GM12801 (cell line): ENCODE measurements around the gene PTBP2.

ENCODE experiments used
- TF ChIP-seq, protein P1 (sequence below): IDR thresholded peaks from one replicate; pipeline ENCODE4 v1.5.1; 2011; ENCODE audit warnings: control low read depth; ENCODE audit not compliant: insufficient read length; ENCODE audit errors: extremely low read depth

The PTBP2 gene

DNA sequence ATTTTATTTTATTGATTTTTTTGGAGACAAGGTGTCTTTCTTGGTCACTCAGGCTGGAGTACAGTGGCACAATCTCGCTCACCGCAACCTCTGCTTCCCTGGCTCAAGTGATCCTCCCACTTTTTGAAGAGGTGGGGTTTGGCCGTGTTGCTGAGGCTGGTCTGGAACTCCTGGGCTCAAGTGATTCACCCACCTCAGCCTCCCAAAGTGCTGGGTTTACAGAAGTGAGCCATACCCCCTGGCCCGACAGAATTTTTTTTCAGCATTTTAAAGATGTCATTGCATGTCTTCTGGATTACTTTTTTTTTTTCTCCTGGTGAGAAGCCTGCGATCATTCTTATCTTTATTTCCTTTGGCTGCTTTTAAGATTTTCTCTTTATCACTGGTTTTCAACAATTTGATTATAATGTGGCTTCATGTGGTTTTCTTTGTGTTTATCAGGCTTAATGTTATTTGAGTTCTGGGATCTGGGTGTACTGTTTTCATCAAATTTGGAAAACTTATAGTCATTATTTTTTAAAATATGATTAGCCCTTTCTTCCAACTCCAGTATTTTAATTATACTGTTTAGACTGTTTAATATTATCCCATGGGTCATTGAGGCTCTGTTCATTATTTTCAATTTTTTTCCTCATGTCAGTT lies 23.1 kb upstream of the PTBP2 start:
- TF ChIP-seq, protein P1, sequence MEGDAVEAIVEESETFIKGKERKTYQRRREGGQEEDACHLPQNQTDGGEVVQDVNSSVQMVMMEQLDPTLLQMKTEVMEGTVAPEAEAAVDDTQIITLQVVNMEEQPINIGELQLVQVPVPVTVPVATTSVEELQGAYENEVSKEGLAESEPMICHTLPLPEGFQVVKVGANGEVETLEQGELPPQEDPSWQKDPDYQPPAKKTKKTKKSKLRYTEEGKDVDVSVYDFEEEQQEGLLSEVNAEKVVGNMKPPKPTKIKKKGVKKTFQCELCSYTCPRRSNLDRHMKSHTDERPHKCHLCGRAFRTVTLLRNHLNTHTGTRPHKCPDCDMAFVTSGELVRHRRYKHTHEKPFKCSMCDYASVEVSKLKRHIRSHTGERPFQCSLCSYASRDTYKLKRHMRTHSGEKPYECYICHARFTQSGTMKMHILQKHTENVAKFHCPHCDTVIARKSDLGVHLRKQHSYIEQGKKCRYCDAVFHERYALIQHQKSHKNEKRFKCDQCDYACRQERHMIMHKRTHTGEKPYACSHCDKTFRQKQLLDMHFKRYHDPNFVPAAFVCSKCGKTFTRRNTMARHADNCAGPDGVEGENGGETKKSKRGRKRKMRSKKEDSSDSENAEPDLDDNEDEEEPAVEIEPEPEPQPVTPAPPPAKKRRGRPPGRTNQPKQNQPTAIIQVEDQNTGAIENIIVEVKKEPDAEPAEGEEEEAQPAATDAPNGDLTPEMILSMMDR: no peak

DNA sequence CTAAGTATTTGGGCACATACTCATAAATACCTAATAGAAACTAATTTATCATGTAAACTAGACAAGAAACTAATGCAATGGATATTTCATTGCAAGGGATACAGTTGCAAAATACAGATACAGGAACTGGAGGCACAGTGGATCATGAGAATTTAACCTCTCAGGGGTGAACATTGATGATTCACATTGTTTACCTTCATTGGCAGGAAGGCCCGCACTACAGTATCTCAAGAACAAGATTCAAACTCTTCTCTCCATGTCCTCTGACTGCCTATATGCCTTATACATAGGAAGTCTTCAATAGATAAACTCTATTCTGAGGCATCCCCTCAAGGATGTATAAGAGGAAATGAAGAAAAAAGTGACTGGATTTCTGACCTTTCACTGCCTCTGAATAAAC lies 18.4 kb upstream of the PTBP2 start:
- TF ChIP-seq, protein P1: no peak

DNA sequence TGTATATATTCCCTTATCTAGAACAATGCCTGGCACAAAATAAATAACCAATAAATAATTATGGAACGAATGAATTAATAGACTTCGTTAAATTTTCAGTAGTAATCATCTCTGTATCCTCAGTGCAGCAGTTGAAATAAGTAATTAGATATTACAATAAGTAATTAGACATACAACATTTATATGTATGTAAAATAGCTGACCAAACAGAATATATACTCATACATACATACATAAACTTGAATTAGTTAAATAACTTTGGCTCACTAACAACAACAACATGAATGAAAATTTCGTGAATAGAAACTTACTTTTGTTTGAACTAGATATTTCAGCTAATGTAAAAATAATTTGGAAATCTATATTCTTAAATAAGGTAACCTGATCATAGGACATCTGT lies 14.6 kb upstream of the PTBP2 start:
- TF ChIP-seq, protein P1: no peak

DNA sequence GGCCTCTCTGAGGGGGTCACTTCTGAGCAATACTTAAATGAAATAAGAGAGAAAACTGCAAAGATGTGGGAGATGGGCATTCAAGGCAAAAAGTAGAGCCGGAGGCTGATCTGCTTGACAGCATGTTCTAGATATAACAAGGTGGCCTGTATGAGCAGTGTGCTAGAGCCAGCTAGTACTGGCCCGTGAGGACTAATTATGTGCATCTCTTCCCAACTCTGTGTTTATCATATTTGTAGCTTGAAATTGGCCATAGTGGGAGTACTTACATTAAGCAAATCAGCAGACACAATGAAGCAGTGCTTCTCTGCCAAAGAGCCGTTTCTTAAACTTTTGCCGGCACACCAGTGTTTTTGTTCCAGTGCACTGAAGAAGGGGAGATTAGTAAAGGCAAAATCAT lies 13.1 kb upstream of the PTBP2 start:
- TF ChIP-seq, protein P1: no peak

DNA sequence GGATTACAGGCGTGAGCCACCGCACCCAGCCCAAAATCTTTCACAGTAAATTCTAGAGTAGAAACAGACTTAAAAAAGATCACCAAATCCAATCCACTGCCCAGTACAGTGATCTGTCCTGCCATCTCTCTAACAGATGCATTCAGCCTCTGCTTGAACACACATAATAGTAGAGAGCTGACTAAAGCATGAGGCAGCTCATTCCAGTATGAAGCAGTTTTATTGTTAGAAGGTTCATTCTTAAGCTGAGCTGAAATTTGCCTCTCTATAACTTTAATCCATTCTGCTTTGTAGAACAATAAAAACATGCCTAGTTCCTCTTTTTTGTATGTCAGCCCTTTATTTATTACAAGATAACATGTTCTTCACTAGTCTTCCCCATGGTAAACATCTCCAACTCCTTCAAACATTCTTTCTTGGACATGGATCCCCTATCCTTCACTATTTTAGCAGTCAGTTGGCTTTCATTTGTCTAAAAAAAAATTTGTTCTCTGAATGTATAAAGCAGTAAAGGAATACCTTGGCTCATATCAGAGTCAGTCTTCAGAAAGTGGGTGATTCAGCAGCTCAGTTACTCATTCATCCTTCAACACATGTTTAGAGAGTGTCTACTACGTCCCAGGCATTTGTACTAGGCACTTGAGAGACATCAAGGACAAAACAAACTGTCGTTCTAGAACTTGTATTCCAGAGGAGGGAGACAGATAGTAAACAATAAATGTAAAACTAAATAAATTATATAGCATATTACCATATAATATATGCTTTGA lies 10.7 kb upstream of the PTBP2 start:
- TF ChIP-seq, protein P1: no peak

DNA sequence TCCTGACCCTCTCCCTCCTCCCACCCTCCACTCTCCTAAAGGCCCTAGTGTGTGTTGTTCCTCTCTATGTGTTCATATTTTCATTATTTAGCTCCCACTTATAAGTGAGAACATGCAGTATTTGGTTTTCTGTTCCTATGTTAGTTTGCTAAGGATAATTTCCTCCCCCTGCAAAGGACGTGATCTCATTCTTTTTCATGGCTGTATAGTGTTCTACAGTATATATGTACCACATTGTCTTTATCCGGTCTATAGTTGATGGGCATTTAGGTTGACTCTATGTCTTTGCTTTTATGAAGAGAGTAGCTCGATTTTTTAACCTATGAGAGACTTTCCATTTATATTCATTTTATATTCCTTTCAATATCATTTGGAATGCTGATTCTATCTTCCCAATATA lies 7.9 kb upstream of the PTBP2 start:
- TF ChIP-seq, protein P1: no peak

DNA sequence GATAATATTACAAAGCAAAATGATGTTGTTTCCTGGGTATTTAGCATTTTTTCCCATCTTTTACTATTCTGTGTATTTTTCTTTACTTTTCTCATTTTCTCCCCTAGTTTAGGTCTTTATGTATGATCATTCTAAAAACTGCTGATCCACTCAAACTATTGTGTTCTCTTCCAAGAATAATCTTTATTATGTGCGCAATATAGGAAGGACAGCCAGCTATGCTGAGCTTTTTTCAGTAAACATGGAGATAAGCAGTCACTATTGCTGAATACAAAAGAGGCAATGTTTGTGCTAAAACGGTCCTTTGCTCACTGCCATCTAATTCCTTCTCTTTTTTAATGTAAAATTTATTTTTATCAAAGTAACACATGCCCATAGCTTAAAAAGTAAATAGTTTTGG lies 6.7 kb upstream of the PTBP2 start:
- TF ChIP-seq, protein P1: no peak
